ENCODE results near the gene USE1. TPM values are rescaled to one million over a fixed set of nuclear protein-coding genes. Genes with fewer than 3 reads are reported as not detected.

USE1 gene
- total RNA-seq, 8 experiments from 2014 or later, result 14.7 to 31.0 (median 22.9) TPM

DNA sequence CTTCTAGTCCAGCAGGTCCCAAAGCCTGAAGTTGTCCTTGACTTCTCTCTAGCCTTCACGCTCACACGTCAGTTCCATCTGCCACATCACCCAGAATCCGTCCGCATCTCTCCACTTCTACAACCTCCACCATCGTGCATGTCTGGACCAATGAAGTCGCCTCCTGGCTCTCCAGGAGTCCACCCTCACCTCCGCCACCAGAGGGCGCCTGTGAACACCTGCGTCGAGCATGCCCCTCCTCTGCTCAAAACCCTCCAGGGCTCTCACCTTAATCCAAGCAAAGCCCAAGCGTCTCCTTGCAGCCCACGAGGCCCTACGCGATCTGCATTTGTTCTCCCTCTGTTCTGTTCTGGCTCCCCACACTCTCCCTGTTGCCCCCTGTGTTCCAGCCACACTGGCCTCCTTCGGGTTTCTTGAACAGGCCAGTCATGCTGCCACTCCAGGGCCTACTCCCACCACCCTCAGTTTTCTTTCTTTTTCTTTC is 45.7 kb downstream of the USE1 start:
- 0 to 43% (median 17%) methylated on average over 1 to 14 of the region's 15 CpGs; no CpG with 5 or more reads in 1 of the 10 experiments for WGBS, 10 experiments
- H3K4me3 ChIP-seq, result no peak overlapping the region
- ATAC-seq (replicated peaks in 6 of 8), result peak in 7 of 8 experiments; percentile 40 to 100 (median 98)
- no peaks in the 10 kb centered on the region for H3K4me1 ChIP-seq (replicated peaks in 1 of 2)
- no peak overlapping the region for H3K27ac ChIP-seq
- in situ Hi-C loops (cut with MboI; ENCODE audit: low pct_unique_long_range_greater_than_20kb in 2 of 9, low sequenced_read_pairs in 9 of 9, unreplicated experiment in 9 of 9), result no loop called here

DNA sequence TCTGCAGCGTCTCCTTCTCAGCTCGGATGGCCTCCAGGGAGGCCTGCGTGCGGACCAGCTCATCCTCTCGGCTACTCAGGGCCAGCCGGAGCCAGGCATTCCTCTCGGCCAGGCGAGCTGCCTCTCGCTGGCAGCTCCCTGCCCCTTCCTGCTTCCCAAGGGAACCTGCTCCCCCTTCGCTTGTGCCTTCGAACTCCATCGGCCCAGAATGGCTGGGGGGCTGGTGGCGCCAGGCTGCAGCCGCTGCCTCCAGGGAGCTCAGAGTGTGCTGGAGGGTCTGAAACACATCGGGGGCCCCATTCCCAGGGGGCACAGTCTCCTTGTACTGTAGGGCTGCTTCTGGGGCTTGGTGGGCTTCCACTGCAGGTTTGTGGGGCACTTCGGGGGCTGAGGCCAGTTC is 47.4 kb downstream of the USE1 start:
- WGBS, 10 experiments, result 20 to 77% (median 72%) methylated on average over 1 to 9 of the region's 16 CpGs; no CpG with 5 or more reads in 6 of the 10 experiments
- no peak overlapping the region for H3K4me3 ChIP-seq
- in situ Hi-C loops (cut with MboI; ENCODE audit: low pct_unique_long_range_greater_than_20kb in 2 of 9, low sequenced_read_pairs in 9 of 9, unreplicated experiment in 9 of 9), result no loop called here
- H3K4me1 ChIP-seq (replicated peaks in 1 of 2), result peaks cover 4% of the 10 kb centered on the region in 2 donors
- no peak for ATAC-seq (replicated peaks in 6 of 8)
- no peak overlapping the region for H3K27ac ChIP-seq

GRCh38 chr19:17263712-17264640 is 48.8 kb downstream of the USE1 start:
- 71 to 98% (median 86%) methylated on average over 1 to 12 of the region's 23 CpGs; no CpG with 5 or more reads in 2 of the 10 experiments for WGBS, 10 experiments

GRCh38 chr19:17264641-17264979 is 49.5 kb downstream of the USE1 start, which contains the start of gene USHBP1:
Gene USHBP1 (minus strand): TSS chr19:17264745. CDS start chr19:17264299, 446 bp downstream.
- 20 to 60% (median 32%) methylated on average over 1 to 5 of the region's 5 CpGs; no CpG with 5 or more reads in 4 of the 10 experiments for WGBS, 10 experiments
- H3K4me1 ChIP-seq (replicated peaks in 1 of 2), result peaks cover 4% of the 10 kb centered on the region in 2 donors
- ATAC-seq (replicated peaks in 6 of 8), result no peak
- no peak within 1 kb of the TSS for H3K27ac ChIP-seq
- in situ Hi-C loops (cut with MboI; ENCODE audit: low pct_unique_long_range_greater_than_20kb in 2 of 9, low sequenced_read_pairs in 9 of 9, unreplicated experiment in 9 of 9), result no loop called here
- H3K4me3 ChIP-seq, result no peak within 1 kb of the TSS

More at GRCh38 chr19:17263712-17264640, 48.8 kb downstream of the USE1 start:
- Histone ChIP-seq H3K27ac (no peak overlapping the region), H3K4me1 (replicated peaks in 1 of 2) (peaks cover 4% of the 10 kb centered on the region in 2 donors), H3K4me3 (no peak overlapping the region)
- in situ Hi-C loops (cut with MboI; ENCODE audit: low pct_unique_long_range_greater_than_20kb in 2 of 9, low sequenced_read_pairs in 9 of 9, unreplicated experiment in 9 of 9), result no loop called here
- no peak for ATAC-seq (replicated peaks in 6 of 8)

- Histone ChIP-seq H3K4me1 (replicated peaks in 1 of 2) (peaks cover 4% of the 10 kb centered on the region in 2 donors), H3K27ac (no peak overlapping the region), H3K4me3 (no peak overlapping the region)
- WGBS, 10 experiments, result 68 to 100% (median 91%) methylated on average over 2 to 7 of the region's 7 CpGs; no CpG with 5 or more reads in 1 of the 10 experiments
- in situ Hi-C loops (cut with MboI; ENCODE audit: low pct_unique_long_range_greater_than_20kb in 2 of 9, low sequenced_read_pairs in 9 of 9, unreplicated experiment in 9 of 9), result no loop called here
- ATAC-seq (replicated peaks in 6 of 8), result no peak
Measured at GRCh38 chr19:17266026-17266425, 50.9 kb downstream of the USE1 start.

- in situ Hi-C loops (cut with MboI; ENCODE audit: low pct_unique_long_range_greater_than_20kb in 2 of 9, low sequenced_read_pairs in 9 of 9, unreplicated experiment in 9 of 9), result no loop called here
- H3K4me3 ChIP-seq, result no peak overlapping the region
- WGBS, 10 experiments, result 72 to 100% (median 88%) methylated on average over 4 to 12 of the region's 12 CpGs
- H3K4me1 ChIP-seq (replicated peaks in 1 of 2), result peaks cover 4% of the 10 kb centered on the region in 2 donors
- peak overlapping the region in 1 of 2 donors; percentile 5 for H3K27ac ChIP-seq
- ATAC-seq (replicated peaks in 6 of 8), result no peak
Measured at GRCh38 chr19:17266589-17266974, 51.4 kb downstream of the USE1 start.

- peak within 1 kb of the TSS; percentile 70 to 90 for H3K27ac ChIP-seq
- H3K4me3 ChIP-seq, result peak within 1 kb of the TSS; percentile 58 to 88 (median 79)
- peak; percentile 93 to 97 (median 95) for ATAC-seq (replicated peaks in 6 of 8)
- 0 to 20% (median 0%) methylated on average over 1 to 16 of the region's 27 CpGs; no CpG with 5 or more reads in 1 of the 10 experiments for WGBS, 10 experiments
- in situ Hi-C loops (cut with MboI; ENCODE audit: low pct_unique_long_range_greater_than_20kb in 2 of 9, low sequenced_read_pairs in 9 of 9, unreplicated experiment in 9 of 9), result no loop called here
- H3K4me1 ChIP-seq (replicated peaks in 1 of 2), result peaks cover 4% of the 10 kb centered on the region in 2 donors
Measured at GRCh38 chr19:17266975-17267788, 52.0 kb downstream of the USE1 start, which contains the start of gene BABAM1. Gene BABAM1 (plus strand): TSS chr19:17267443. CDS start chr19:17268807, 1,364 bp downstream.

DNA sequence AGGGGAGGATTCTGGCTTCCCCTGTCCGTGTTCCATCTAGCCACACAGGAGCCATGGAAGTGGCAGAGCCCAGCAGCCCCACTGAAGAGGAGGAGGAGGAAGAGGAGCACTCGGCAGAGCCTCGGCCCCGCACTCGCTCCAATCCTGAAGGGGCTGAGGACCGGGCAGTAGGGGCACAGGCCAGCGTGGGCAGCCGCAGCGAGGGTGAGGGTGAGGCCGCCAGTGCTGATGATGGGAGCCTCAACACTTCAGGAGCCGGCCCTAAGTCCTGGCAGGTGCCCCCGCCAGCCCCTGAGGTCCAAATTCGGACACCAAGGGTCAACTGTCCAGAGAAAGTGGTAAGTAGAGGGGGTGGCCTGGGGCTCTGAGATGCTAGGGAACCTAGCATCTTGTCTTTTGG is 53.6 kb downstream of the USE1 start:
- 67 to 100% (median 91%) methylated on average over 1 to 4 of the region's 13 CpGs; no CpG with 5 or more reads in 4 of the 10 experiments for whole genome bisulfite sequencing, 10 experiments
- ATAC-seq (replicated peaks in 6 of 8), result no peak
- no peak overlapping the region for H3K4me3 ChIP-seq
- in situ Hi-C loops (cut with MboI; ENCODE audit: low pct_unique_long_range_greater_than_20kb in 2 of 9, low sequenced_read_pairs in 9 of 9, unreplicated experiment in 9 of 9), result no loop called here
- no peak overlapping the region for H3K27ac ChIP-seq
- peaks cover 4% of the 10 kb centered on the region in 2 donors for H3K4me1 ChIP-seq (replicated peaks in 1 of 2)

Other genes starting within 250 kb of the USE1 start
- gene CPAMD8, start 188.5 kb upstream of the USE1 start, total RNA-seq, result 1 to 10 TPM in 7 of 8 experiments, under 1 TPM in 1; 0.36 to 6.5 (median 3.6) TPM
- 10 to 100 TPM in 3 of 8 experiments, 1 to 10 TPM in 5; 3.4 to 14.8 (median 6.4) TPM for gene HAUS8, start 139.9 kb upstream of the USE1 start, total RNA-seq
- gene MYO9B, start 139.6 kb upstream of the USE1 start, total RNA-seq, result 10 to 100 TPM; 16.4 to 43.5 (median 27.3) TPM
- gene OCEL1, start 10.9 kb downstream of the USE1 start, total RNA-seq, result 10 to 100 TPM in 3 of 8 experiments, 1 to 10 TPM in 5; 5.4 to 19.2 (median 9.5) TPM
- gene NR2F6, start 30.6 kb downstream of the USE1 start, total RNA-seq, result 10 to 100 TPM; 16.7 to 27.0 (median 19.5) TPM
- gene USHBP1, start 49.4 kb downstream of the USE1 start, total RNA-seq, result under 1 TPM in 7 of 8 experiments, not detected in 1; 0.07 to 0.59 (median 0.27) TPM
- 10 to 100 TPM; 50.6 to 91.4 (median 64.5) TPM for gene BABAM1, start 52.1 kb downstream of the USE1 start, total RNA-seq
- 1 to 10 TPM in 6 of 8 experiments, under 1 TPM in 2; 0.46 to 2.9 (median 1.4) TPM for gene ANKLE1, start 66.5 kb downstream of the USE1 start, total RNA-seq
- gene ABHD8, start 88.1 kb downstream of the USE1 start, total RNA-seq, result 10 to 100 TPM in 3 of 8 experiments, 1 to 10 TPM in 5; 6.2 to 16.2 (median 8.2) TPM
- gene MRPL34, start 90.5 kb downstream of the USE1 start, total RNA-seq, result 10 to 100 TPM; 31.8 to 72.9 (median 50.1) TPM
- gene DDA1, start 94.2 kb downstream of the USE1 start, total RNA-seq, result 10 to 100 TPM; 39.4 to 85.9 (median 67.4) TPM
- gene ANO8, start 119.5 kb downstream of the USE1 start, total RNA-seq, result 10 to 100 TPM in 5 of 8 experiments, 1 to 10 TPM in 3; 1.3 to 18.0 (median 10.8) TPM
- 10 to 100 TPM in 7 of 8 experiments, 1 to 10 TPM in 1; 9.0 to 31.3 (median 17.0) TPM for gene GTPBP3, start 122.2 kb downstream of the USE1 start, total RNA-seq
- gene PLVAP, start 162.0 kb downstream of the USE1 start, total RNA-seq, result 1 to 10 TPM in 1 of 8 experiments, under 1 TPM in 6, not detected in 1; 0.05 to 2.5 (median 0.27) TPM
- 1 to 10 TPM in 1 of 8 experiments, under 1 TPM in 3, not detected in 4; 0.22 to 1.1 (median 0.39) TPM for gene CCDC194, start 178.8 kb downstream of the USE1 start, total RNA-seq
- 100 to 1,000 TPM in 1 of 8 experiments, 10 to 100 TPM in 5, 1 to 10 TPM in 2; 6.8 to 217 (median 31.0) TPM for gene BST2, start 190.3 kb downstream of the USE1 start, total RNA-seq
- 10 to 100 TPM; 23.2 to 52.3 (median 37.9) TPM for gene MVB12A, start 204.7 kb downstream of the USE1 start, total RNA-seq
- gene TMEM221, start 233.3 kb downstream of the USE1 start, total RNA-seq, result 1 to 10 TPM in 1 of 8 experiments, under 1 TPM in 6, not detected in 1; 0.23 to 1.7 (median 0.29) TPM
- gene NXNL1, start 245.6 kb downstream of the USE1 start, total RNA-seq, result not detected

Data from motor neuron (in vitro differentiated cells).